Measurements from ENCODE around the gene SLC16A1.
"Not testable (repeated sequence)": the region's sequence is repeated elsewhere in the genome, so short reads cannot be mapped to it uniquely, and the experiment has no call there.

Gene SLC16A1, protein sequence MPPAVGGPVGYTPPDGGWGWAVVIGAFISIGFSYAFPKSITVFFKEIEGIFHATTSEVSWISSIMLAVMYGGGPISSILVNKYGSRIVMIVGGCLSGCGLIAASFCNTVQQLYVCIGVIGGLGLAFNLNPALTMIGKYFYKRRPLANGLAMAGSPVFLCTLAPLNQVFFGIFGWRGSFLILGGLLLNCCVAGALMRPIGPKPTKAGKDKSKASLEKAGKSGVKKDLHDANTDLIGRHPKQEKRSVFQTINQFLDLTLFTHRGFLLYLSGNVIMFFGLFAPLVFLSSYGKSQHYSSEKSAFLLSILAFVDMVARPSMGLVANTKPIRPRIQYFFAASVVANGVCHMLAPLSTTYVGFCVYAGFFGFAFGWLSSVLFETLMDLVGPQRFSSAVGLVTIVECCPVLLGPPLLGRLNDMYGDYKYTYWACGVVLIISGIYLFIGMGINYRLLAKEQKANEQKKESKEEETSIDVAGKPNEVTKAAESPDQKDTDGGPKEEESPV

DNA sequence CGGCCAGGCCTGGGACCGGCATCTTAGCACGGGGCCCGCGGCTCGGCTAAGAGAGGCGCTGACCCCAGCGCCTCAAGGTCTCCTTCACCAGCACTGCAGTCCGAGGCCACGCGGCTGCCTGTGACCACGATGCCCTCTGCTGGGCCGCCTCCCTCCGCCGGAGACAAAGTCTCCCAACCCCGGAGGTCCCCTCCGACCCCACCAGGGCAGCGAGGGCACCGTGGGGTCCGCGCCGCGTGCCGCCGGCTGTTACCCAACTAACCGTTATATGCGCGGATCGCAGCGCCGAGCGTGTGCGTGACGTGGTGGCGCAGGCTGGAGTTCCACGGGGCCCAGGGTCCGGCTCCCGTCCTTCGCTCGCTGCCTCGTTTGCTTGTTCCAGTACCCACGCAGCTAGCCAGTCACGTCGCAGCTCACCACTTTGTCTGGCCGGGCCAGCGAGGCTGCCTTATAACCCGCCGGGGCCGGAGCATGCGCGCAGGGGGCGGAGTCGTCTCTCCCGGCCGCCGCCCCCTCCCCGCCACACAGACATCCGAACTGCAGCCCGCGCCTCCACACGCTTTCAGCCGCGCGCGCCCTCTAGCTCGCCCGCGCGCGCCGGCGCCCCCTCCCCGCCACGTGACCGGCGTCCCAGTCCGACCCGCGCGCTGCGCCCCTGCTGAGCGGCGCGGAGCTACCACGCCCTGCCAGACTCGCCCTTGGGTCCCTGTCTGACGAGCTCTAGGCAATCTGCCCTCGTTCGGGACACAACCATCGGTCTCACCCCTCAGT is at the start of gene SLC16A1:
Gene SLC16A1, minus strand, starts transcription at position 424 of the 771 bp plus-strand sequence. CDS start 26,888 bp downstream, outside the sequence.
- DNase-seq = peak; percentile 89

DNA sequence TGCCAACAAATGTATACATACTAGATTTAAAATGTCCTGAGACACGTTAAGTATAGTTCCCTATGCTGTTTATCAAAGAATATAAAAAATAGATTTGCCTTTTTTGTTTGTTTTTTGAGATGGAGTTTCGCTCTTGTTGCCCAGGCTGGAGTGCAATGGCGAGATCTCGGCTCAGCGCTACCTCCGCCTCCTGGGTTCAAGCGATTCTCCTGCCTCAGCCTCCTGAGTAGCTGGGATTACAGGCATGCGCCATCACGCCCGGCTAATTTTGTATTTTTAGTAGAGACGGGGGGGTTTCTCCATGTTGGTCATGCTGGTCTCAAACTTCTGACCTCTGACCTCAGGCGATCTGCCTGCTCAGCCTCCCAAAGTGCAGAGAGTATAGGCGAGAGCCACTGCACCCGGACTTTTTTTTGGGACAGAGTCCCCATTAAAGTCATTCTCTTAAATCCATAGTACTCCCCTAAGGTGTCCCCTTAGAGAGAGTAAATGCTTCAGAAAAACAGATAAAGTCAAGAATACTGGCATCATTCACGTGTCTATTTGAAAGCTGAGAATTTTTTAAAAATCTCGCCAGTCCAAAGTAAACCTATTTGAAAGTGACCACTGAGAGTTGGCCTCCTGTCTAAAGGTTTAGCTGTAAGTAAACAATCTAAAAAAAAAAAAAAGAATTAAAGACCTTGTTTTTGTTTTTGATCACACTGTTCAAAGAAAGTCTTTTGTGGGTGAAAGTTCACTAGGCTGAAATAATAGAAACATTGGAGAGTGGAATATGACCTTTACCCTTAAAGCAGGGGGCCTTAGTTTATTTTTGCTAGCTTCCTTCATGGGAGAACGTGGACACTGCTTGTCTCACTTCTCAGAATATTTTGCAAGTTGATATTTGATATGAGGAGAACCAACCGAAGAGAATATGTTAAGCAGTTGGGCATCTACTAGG is 48.0 kb upstream of the SLC16A1 start:
- DNase-seq = no peak

DNA sequence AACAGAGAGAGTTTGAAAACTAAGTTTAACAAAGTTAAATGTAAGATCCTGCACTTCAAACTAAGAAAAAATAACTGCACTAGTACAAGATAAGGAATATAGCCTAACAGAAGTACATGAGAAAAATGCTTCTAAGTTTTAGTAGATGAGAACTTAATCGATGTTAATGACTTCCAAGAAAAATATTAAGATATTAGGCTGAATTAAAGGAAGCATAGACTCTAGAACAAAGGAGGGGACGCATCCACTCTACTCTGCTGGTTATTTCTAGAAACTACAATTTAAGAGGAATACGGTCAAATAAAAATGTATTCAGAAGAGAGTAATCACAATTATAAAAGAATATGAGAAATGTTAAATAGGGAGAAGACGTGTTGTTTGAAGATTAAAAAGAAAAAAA is 46.3 kb upstream of the SLC16A1 start:
- DNase-seq = no peak

- no peak for DNase-seq
These were observed 42.7 kb upstream of the SLC16A1 start for GRCh38 chr1:112998592-112999235.

DNA sequence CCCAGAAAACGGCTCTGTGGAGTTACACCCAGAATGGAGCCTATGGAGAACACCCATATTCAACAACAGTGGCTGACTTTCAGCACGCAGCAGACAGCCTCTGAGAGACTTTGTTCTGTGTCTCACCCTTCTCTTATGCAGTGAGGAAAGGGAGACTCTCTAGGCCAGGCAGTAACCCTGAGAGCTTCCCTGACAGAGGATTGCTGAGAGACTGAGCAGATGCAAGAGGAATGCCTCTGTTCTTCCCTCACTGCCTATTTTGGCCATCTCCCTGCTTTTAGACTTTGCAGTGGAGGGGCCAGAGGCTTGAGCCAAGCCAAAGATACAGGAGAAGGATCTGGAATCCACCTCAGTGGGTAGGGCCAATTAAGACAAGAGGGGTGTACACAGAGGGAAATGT is 41.8 kb upstream of the SLC16A1 start:
- no peak for DNase-seq

GRCh38 chr1:112995890-112996289 is 39.9 kb upstream of the SLC16A1 start:
- DNase-seq = no peak

- not testable (repeated sequence) for DNase-seq
These were observed 39.0 kb upstream of the SLC16A1 start for GRCh38 chr1:112995021-112995420.

GRCh38 chr1:112992780-112993179 is 36.8 kb upstream of the SLC16A1 start:
- no peak for DNase-seq

DNA sequence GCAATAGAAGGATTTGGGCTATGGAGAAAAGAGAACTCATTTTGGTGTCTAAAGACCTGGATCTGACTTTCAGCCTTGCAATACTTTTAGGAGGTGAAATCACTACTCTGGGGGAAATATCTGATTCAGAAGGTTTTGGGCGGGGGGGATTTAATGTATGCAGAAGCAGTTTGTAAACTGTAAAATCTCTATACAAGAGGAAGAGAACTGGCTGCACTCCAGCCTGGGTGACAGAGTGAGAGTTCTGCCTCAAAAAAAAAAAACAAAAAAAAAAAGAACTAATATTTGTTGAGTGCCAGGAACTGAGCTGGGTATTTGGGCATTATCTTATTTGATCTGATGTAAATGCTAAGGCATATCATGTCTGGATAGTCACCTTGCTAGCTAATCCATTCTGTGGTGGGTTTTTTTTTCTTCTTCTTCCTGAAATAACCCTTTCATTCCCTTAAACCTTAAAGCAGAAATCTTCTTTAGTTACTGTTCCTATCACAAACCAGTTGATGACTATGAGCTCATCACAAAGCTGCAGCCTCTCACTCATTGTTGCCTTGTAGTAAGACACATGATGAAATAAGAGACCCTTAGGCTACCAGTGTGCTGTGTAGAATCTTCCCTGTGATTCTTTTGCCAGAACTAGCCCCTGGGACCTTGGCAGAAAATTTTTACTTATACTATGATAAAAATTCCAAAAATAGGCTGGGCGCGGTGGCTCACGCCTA is 35.6 kb upstream of the SLC16A1 start:
- DNase-seq = no peak

DNA sequence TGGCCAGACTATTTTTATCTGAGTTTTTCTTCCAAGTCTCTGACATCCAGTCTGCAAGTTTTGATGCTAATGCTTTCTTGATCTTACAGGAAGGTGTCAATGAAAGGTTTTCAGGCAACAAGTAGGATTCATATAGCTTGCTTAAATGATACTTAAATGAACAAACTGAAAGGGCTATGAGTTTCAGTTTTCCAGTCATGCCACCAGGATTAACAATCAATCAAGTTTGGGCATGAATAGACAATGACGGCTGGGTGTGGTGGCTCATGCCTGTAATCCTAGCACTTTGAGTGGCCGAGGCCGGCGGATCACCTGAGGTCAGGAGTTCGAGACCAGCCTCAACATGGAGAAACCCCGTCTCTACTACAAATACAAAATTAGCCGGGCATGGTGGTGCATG is 34.3 kb upstream of the SLC16A1 start:
- no peak for DNase-seq

DNA sequence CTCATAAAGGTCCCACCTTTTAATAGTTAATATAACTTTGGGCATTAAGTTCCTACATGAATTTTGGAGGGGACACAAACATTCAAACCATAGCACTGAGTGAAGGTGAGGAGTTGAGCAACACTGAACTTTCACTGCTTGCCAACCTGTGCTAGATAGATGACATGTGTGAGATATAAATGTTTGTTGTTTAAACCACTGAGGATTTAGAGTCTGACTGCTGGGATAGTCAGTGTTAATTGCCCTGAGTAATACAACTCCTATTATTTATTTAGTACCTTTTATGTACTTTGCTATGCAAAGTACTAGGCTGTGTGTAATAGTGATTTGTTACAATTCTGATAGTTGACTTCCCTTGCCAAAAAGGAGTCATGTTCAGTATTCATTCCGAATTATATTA is 32.4 kb upstream of the SLC16A1 start:
- no peak for DNase-seq

GRCh38 chr1:112985123-112985522 is 29.1 kb upstream of the SLC16A1 start:
- no peak for DNase-seq

GRCh38 chr1:112983537-112984131 is 27.6 kb upstream of the SLC16A1 start:
- DNase-seq = no peak

DNA sequence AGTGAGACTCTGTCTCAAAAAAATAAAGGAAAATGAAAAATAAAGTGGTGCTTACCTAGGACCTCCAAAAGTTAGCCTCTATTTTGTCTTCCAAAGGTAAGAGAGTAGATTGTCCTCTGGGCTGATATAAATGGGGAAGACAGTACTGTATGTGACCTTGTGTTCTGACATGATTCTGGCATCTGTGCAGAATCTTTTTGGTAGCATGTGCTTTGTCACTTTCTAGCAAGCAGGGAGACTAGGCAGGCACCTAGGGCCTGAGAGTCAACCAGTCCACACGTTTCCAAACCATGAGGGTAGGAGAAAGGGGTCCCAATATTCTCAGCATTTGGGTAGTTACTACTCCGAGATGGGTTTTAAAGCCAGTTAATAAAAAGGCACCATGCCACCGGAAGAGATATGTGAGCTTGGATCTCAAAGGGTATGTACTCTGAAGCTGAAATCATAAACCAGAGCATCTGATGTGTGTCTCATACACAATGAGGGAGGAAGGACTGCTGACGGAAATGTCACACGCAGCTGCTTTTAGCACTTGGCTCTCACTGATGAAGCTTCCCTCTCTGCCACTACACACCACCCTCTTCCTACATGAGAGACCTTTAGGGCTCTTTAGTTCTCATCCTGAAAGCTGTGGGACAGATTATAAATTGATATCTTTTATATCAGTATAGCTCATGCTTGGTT is 27.0 kb upstream of the SLC16A1 start:
- DNase-seq = no peak

DNA sequence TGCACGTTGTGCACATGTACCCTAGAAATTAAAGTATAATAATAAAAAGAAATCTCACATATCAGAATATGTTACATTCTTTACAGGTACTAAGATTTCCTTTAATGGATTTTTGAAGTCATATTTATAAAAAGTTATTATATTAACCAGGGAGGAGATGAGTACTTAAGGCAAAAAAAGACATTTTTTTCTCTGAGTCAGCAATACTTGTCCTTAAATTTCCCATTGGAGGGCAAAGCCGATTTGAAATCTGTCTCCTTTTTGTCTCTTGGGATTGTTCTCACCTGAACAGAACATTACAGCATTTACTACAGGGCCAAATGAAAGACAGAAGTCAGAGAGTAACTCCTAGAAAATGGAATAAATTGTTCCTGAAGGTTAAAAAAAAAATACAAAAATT is 26.3 kb upstream of the SLC16A1 start:
- no peak for DNase-seq

GRCh38 chr1:112981834-112982233 is 25.8 kb upstream of the SLC16A1 start:
- DNase-seq = not testable (repeated sequence)

DNA sequence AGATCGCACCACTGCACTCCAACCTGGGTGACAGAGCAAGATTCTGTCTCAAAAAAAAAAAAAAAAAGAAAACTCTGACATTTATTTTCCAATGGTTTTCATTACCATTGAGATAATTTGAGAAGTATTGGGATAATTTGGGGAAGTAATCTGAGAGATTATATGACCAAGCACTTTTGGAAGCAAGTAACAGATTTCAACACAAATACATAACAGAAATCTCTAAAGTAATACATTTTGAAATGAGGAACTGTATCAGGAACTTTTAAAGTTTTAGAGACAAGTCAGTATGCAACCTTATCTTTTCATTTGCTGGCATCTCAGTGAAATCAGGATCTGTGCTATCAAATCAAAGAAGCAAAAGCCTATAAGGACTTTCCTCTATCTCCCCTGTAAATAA is 25.4 kb upstream of the SLC16A1 start:
- DNase-seq = no peak

DNA sequence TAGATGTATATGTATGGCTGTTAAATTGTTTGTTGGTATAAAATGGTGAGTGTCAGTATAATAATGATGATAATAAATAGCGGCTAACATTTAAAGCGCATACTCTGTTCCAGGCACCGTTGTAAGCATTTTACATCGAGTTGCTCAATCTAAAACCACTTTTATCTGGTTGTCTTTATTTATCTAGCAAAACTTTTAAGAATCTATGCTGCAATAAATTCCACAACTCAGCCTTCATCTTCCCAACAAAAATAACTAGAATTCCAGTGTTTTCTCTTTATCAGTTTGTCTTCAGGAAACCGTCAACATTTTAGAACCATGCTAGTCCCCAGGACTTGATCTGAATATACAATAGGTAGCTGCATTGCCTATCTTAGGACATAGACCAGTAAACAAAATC is 19.3 kb upstream of the SLC16A1 start:
- DNase-seq = no peak

DNA sequence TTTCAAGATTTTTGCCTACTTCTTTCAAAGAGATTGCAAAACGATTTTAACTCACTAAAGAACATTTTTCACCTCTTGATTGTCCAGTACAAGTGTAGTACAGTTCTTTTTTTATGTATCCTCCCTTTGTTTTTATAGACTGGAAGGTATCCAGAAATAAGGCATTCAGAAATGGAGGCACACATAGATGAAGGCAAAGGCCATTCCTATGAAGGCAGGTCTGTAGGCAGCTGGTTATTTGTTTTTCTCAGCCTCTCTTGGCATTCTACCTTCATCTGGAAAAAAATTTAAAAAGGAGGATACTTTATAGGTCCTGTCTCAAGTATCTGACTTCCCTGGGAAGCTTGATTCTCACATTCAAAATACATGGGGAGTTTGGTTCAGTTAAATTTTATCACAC is 18.6 kb upstream of the SLC16A1 start:
- DNase-seq = no peak

DNA sequence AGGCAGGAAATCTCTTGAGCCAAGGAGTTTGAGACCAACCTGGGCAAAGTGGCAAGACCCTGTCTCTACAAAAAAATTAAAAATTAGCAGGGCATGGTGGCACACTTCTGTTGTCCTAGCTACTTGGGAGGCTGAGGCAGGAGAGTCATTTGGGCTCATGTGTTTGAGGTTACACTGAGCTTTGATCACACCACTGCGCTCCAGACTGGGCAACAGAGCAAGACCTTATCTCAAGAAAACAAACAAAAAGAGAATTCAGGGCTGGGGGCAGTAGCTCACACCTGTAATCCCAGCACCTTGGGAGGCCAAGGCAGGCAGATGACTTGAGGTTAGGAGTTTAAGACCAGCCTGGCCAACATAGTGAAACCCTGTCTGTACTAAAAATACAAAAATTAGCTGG is 17.8 kb upstream of the SLC16A1 start:
- DNase-seq = no peak

DNA sequence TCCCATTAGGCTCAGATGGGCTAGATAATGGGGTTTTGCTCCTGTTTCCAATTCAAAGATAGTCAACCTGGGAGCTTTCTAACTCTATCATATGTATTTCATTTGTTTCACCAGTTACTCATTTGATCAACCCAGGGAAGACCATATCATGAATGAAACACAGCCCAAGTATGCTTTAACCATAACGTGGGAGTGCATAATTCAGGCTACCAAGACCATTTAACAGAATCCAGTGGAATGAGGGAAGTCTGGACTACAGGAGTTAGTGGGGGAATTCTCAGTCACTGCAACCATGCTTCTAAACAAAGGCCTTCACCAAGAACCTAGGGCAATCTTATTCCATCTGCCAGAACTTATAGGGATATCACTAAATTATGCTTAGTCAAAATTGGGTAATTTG is 15.0 kb upstream of the SLC16A1 start:
- DNase-seq = no peak

Measured in NCI-H510A treated with DMSO at 0.1 percent for 48 hours (cell line).